Brain microvascular endothelial cell (primary cell): ENCODE results near the gene KLK4.

ENCODE experiments used
- DNase-seq: peaks from one replicate; pipeline ENCODE4 v3.0.0-alpha.2; 2020
- H3K27ac ChIP-seq: fragments of 250-450 bp; sonication (Bioruptor Pico); 2 replicates; pipeline ENCODE4 v1.5.1; 2020; ENCODE audit warnings: mild to moderate bottlenecking, moderate library complexity
- H3K27me3 ChIP-seq: fragments of 250-450 bp; sonication (Bioruptor Pico); replicated peaks from 2 replicates; pipeline ENCODE4 v1.5.1; 2020; ENCODE audit warnings: mild to moderate bottlenecking
- H3K36me3 ChIP-seq: fragments of 250-450 bp; sonication (Bioruptor Pico); replicated peaks from 2 replicates; pipeline ENCODE4 v1.5.1; 2020; ENCODE audit warnings: mild to moderate bottlenecking
- H3K4me3 ChIP-seq: 2 replicates; pipeline ENCODE4 v1.5.1; 2011; ENCODE audit warnings: low read depth, mild to moderate bottlenecking, control low read depth, low read length, moderate library complexity
- in situ Hi-C: cut with HindIII; loops from 2 replicates; pipeline ENCODE4 v1.10.0; 2017; ENCODE audit warnings: low sequenced_read_pairs, low pct_ligation_motif_present
- TF ChIP-seq, protein P1 (sequence below): IDR thresholded peaks from 2 replicates; pipeline ENCODE4 v1.5.1; 2011; ENCODE audit warnings: low read depth, mild to moderate bottlenecking, moderate library complexity, low read length, control low read depth, inconsistent platforms; ENCODE audit errors: missing control alignments

KLK4 gene

DNA sequence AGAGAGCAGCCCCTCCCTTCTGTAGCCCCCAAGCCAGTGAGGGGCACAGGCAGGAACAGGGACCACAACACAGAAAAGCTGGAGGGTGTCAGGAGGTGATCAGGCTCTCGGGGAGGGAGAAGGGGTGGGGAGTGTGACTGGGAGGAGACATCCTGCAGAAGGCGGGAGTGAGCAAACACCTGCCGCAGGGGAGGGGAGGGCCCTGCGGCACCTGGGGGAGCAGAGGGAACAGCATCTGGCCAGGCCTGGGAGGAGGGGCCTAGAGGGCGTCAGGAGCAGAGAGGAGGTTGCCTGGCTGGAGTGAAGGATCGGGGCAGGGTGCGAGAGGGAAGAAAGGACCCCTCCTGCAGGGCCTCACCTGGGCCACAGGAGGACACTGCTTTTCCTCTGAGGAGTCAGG lies 52.3 kb downstream of the KLK4 start:
- TF ChIP-seq, protein P1, sequence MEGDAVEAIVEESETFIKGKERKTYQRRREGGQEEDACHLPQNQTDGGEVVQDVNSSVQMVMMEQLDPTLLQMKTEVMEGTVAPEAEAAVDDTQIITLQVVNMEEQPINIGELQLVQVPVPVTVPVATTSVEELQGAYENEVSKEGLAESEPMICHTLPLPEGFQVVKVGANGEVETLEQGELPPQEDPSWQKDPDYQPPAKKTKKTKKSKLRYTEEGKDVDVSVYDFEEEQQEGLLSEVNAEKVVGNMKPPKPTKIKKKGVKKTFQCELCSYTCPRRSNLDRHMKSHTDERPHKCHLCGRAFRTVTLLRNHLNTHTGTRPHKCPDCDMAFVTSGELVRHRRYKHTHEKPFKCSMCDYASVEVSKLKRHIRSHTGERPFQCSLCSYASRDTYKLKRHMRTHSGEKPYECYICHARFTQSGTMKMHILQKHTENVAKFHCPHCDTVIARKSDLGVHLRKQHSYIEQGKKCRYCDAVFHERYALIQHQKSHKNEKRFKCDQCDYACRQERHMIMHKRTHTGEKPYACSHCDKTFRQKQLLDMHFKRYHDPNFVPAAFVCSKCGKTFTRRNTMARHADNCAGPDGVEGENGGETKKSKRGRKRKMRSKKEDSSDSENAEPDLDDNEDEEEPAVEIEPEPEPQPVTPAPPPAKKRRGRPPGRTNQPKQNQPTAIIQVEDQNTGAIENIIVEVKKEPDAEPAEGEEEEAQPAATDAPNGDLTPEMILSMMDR, result no peak
- Histone ChIP-seq H3K27ac (no peak overlapping the region), H3K36me3 (no peaks in the 10 kb centered on the region), H3K27me3 (no peaks in the 10 kb centered on the region), H3K4me3 (no peak overlapping the region)
- in situ Hi-C loops, result no loop called here
- DNase-seq, result no peak

DNA sequence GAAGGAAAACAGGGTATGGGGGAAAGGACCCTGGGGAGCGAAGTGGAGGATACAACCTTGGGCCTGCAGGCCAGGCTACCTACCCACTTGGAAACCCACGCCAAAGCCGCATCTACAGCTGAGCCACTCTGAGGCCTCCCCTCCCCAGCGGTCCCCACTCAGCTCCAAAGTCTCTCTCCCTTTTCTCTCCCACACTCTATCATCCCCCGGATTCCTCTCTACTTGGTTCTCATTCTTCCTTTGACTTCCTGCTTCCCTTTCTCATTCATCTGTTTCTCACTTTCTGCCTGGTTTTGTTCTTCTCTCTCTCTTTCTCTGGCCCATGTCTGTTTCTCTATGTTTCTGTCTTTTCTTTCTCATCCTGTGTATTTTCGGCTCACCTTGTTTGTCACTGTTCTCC lies 53.8 kb downstream of the KLK4 start:
- Histone ChIP-seq H3K27ac (no peak overlapping the region), H3K36me3 (no peaks in the 10 kb centered on the region), H3K4me3 (no peak overlapping the region), H3K27me3 (no peaks in the 10 kb centered on the region)
- TF ChIP-seq, protein P1, result no peak
- in situ Hi-C loops, result no loop called here
- no peak for DNase-seq
